Omental fat pad (tissue), 4 donors: Measurements from ENCODE around the gene PIGV. TPM values are rescaled to one million over a fixed set of nuclear protein-coding genes. Genes with fewer than 3 reads are reported as not detected.

ENCODE experiments used
- ATAC-seq: fragments of 150-250 bp; one replicate; pipeline ENCODE4 v1.9.1; 2016; ENCODE audit warnings: mild to moderate bottlenecking, moderate library complexity; ENCODE audit not compliant: low FRiP score
- DNase-seq: peaks from one replicate; pipeline ENCODE4 v3.0.0-alpha.2; 2019; ENCODE audit warnings: low spot score
- total RNA-seq, 4 donors: library from RNA; depleted of rRNA; stranded (reverse); fragments of >200 nt; gene quantifications; one replicate each; pipeline ENCODE4 v1.1.0, GENCODE V29; 2016
- TF ChIP-seq, protein P1 (sequence below), 3 donors: fragments of 450-650 bp; IDR thresholded peaks; one replicate each; pipeline ENCODE4 v1.5.1; 2016 to 2017; ENCODE audit warnings: antibody characterized with exemption in 3 of 3, mild to moderate bottlenecking in 3 of 3, moderate library complexity in 2 of 3

The PIGV gene
- total RNA-seq, 4 donors from 2014 or later = 7.9 to 17.1 (median 16.5) TPM

DNA sequence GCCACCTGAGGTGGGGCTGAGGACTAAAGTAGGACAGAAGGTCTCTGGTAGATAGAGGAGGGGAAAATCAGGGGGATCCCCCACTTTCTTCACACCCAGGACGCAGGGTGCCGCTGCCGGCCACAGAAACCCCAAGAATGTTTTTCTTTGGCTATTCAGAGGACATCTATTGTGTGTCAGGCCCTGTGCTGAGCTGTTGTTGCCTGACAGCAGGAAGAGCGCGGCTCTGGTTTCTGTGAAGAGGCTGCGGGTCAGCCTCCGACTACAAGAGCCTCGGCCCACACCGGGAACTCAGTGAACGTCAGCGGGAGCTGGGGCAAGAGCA is 407 bp upstream of the PIGV start:
- ATAC-seq (peak; percentile 38), DNase-seq (no peak)
- TF ChIP-seq, protein P1, sequence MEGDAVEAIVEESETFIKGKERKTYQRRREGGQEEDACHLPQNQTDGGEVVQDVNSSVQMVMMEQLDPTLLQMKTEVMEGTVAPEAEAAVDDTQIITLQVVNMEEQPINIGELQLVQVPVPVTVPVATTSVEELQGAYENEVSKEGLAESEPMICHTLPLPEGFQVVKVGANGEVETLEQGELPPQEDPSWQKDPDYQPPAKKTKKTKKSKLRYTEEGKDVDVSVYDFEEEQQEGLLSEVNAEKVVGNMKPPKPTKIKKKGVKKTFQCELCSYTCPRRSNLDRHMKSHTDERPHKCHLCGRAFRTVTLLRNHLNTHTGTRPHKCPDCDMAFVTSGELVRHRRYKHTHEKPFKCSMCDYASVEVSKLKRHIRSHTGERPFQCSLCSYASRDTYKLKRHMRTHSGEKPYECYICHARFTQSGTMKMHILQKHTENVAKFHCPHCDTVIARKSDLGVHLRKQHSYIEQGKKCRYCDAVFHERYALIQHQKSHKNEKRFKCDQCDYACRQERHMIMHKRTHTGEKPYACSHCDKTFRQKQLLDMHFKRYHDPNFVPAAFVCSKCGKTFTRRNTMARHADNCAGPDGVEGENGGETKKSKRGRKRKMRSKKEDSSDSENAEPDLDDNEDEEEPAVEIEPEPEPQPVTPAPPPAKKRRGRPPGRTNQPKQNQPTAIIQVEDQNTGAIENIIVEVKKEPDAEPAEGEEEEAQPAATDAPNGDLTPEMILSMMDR (IDR thresholded peaks at IDR 0.05) = no peak

DNA sequence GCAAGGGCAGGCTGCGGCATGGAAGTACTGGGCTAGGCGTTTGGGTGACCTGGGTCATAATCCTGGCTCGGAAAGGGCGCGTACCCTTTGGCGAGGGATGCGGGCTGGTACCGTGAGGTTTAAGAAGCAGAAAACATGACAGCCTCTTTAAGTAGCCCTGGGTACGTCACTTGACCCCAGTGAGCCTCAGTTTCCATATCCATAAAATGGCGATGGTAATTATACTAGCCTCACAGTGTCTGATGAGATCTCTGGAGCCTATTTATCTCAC is 700 bp downstream of the PIGV start:
- DNase-seq (no peak), ATAC-seq (no peak)
- TF ChIP-seq, protein P1 (IDR thresholded peaks at IDR 0.05) = no peak

DNA sequence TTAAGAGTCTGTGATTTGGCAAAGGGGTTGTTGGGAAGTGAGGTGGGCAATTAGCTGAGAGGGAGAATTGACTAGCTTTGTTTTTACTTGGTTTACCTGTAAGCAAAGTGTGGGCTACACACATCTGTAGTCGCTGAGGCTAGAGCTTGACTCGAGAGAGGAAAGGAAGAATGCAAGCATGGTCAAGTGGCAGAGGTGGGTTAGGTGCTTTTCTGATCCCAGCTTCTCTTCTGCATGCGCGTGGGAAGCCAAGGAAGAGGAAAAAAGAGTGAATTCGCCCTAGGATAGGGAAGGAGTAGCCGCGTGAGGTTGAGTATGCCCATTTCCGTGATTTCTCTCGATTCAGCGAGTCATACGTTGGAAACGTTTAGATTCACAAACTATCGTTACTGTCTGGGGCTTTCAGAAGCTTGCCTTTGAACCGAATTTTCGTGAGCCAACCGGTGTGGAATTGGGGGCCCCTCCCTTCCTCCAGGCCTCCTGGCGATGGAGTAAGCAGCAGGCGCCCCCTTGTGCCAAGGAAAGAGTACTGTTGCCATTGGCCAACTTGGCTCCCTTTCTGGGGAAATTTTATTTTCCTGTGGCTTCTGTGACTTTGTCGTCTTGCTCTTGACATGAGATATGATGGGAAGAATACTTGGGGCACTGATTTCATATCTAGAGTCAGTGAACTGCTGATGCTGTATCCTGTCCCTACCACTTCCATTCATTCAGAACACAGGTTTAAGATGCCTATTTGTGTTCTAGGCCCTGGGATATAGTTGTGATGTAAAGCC is 1.3 kb downstream of the PIGV start:
- TF ChIP-seq, protein P1 (IDR thresholded peaks at IDR 0.05) = peak in 2 of 3 donors; percentile 54 to 91
- ATAC-seq = peak; percentile 50
- DNase-seq = peak; percentile 57

DNA sequence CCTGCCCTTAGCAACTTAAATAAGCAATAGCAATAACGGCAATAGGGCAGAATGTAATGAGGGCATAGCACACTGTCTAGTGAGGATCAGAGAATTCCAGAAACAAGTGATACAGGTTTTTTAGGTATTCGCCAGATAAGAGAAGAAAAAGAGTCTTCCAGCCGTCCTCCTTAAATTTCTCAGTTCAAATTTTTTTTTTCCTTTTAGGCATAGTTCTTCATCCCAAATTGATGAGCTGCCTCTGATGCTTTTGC is 1.8 kb downstream of the PIGV start:
- DNase-seq (no peak), ATAC-seq (no peak)
- TF ChIP-seq, protein P1 (IDR thresholded peaks at IDR 0.05) = no peak

DNA sequence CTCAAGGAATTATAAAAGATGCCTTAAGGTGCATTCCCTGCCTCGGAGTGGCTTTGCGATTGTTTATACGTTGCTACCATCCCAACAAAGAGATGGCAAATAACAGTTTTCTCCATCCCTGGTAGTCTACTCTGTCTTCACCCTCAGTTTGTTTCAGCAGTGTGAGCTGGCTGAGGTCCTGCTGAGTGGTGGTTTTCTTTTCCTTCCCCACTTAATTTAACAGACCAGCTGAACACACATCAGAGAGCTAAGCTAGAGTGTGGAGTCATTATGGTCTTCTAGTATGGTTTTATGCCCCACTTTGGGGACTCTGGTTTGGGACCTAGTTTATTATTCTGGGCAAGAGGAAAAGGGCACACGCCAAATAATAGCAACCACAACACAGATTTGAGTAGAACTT is 2.2 kb downstream of the PIGV start:
- TF ChIP-seq, protein P1 (IDR thresholded peaks at IDR 0.05) = no peak
- DNase-seq = no peak

DNA sequence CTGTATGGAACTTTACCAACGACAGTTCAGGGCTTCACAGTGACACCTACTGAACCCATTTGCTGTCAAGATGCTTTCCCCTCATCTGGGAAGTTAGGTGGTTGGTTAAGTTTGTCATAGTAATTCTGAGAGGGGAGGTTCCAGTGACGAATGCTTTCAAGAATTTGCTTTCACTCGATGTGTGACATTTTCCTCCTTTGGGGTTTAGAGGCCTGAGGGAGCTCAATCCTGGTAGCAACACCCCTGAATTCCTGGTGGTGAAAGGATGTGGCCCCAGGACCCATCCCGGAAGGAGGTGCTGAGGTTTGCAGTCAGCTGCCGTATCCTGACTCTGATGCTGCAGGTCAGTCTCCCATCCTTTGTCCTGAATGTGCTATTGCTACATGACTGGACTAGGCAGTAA is 2.8 kb downstream of the PIGV start:
- TF ChIP-seq, protein P1 (IDR thresholded peaks at IDR 0.05) = no peak
- ATAC-seq (no peak), DNase-seq (no peak)

More for the DNA sequence above, 2.2 kb downstream of the PIGV start:
- no peak for ATAC-seq

DNA sequence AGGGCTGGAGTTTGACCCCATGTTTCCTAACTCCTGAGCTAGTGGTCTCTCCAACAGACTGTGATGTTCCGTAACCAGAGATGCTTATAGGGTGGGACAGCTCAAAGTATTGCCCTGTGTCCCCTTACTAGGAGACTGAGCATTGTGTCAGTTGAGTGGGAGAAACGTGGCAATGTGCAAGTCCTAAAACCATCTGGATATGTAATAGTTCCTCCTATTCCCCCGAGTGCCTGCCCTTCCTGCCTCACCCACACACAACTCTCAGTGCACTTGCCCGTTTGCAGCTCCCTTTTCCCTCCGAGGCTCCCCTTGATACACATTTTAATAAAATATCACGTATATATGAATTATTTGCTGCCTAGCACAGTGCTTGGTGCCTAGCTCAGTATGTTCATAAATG is 3.4 kb downstream of the PIGV start:
- DNase-seq (no peak), ATAC-seq (no peak)
- TF ChIP-seq, protein P1 (IDR thresholded peaks at IDR 0.05) = no peak
